HEK293 (cell line): Measurements from ENCODE around the gene MAGOHB.

Source experiments
- TF ChIP-seq, protein P1 (sequence below): fragments of 450-650 bp; formaldehyde crosslinking; IDR thresholded peaks from 2 replicates; pipeline ENCODE4 v1.5.1; 2016; ENCODE audit warnings: missing biosample characterization, missing genetic modification characterization, borderline replicate concordance
- TF ChIP-seq, protein P2 (sequence below): fragments of 450-650 bp; formaldehyde crosslinking; IDR thresholded peaks from 2 replicates; pipeline ENCODE4 v1.5.1; 2016; ENCODE audit warnings: missing biosample characterization, missing genetic modification characterization
- TF ChIP-seq, protein P3 (sequence below): IDR thresholded peaks from 2 replicates; pipeline ENCODE4 v1.6.1; 2011; ENCODE audit warnings: mild to moderate bottlenecking, low read depth, low read length, borderline replicate concordance

DNA sequence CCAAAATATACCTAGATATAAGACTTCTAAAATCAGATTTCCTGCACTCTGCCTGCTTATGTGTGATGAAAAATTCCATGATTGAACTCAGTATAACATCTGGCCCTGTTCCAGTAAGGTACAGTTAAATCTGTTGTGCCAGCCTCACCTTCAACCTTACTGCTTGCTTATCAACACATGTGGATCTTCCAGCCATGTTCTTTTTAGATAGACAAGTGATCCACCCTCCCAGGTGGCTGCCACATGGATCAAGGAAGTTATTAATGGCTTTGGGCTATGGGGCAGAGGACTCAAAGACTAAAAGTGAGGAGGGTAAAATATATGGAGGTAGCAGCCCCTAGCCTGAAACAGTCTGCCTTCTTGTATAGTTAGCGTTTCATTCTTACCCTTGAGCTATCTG lies 25.3 kb upstream of the MAGOHB start:
- TF ChIP-seq, protein P1, sequence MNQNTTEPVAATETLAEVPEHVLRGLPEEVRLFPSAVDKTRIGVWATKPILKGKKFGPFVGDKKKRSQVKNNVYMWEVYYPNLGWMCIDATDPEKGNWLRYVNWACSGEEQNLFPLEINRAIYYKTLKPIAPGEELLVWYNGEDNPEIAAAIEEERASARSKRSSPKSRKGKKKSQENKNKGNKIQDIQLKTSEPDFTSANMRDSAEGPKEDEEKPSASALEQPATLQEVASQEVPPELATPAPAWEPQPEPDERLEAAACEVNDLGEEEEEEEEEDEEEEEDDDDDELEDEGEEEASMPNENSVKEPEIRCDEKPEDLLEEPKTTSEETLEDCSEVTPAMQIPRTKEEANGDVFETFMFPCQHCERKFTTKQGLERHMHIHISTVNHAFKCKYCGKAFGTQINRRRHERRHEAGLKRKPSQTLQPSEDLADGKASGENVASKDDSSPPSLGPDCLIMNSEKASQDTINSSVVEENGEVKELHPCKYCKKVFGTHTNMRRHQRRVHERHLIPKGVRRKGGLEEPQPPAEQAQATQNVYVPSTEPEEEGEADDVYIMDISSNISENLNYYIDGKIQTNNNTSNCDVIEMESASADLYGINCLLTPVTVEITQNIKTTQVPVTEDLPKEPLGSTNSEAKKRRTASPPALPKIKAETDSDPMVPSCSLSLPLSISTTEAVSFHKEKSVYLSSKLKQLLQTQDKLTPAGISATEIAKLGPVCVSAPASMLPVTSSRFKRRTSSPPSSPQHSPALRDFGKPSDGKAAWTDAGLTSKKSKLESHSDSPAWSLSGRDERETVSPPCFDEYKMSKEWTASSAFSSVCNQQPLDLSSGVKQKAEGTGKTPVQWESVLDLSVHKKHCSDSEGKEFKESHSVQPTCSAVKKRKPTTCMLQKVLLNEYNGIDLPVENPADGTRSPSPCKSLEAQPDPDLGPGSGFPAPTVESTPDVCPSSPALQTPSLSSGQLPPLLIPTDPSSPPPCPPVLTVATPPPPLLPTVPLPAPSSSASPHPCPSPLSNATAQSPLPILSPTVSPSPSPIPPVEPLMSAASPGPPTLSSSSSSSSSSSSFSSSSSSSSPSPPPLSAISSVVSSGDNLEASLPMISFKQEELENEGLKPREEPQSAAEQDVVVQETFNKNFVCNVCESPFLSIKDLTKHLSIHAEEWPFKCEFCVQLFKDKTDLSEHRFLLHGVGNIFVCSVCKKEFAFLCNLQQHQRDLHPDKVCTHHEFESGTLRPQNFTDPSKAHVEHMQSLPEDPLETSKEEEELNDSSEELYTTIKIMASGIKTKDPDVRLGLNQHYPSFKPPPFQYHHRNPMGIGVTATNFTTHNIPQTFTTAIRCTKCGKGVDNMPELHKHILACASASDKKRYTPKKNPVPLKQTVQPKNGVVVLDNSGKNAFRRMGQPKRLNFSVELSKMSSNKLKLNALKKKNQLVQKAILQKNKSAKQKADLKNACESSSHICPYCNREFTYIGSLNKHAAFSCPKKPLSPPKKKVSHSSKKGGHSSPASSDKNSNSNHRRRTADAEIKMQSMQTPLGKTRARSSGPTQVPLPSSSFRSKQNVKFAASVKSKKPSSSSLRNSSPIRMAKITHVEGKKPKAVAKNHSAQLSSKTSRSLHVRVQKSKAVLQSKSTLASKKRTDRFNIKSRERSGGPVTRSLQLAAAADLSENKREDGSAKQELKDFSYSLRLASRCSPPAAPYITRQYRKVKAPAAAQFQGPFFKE: no peak
- TF ChIP-seq, protein P2, sequence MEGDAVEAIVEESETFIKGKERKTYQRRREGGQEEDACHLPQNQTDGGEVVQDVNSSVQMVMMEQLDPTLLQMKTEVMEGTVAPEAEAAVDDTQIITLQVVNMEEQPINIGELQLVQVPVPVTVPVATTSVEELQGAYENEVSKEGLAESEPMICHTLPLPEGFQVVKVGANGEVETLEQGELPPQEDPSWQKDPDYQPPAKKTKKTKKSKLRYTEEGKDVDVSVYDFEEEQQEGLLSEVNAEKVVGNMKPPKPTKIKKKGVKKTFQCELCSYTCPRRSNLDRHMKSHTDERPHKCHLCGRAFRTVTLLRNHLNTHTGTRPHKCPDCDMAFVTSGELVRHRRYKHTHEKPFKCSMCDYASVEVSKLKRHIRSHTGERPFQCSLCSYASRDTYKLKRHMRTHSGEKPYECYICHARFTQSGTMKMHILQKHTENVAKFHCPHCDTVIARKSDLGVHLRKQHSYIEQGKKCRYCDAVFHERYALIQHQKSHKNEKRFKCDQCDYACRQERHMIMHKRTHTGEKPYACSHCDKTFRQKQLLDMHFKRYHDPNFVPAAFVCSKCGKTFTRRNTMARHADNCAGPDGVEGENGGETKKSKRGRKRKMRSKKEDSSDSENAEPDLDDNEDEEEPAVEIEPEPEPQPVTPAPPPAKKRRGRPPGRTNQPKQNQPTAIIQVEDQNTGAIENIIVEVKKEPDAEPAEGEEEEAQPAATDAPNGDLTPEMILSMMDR: no peak
- TF ChIP-seq, protein P3, sequence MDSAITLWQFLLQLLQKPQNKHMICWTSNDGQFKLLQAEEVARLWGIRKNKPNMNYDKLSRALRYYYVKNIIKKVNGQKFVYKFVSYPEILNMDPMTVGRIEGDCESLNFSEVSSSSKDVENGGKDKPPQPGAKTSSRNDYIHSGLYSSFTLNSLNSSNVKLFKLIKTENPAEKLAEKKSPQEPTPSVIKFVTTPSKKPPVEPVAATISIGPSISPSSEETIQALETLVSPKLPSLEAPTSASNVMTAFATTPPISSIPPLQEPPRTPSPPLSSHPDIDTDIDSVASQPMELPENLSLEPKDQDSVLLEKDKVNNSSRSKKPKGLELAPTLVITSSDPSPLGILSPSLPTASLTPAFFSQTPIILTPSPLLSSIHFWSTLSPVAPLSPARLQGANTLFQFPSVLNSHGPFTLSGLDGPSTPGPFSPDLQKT: no peak
